AG08395 (cell line): ENCODE data around the gene BACH1.
"Not testable (repeated sequence)": the region's sequence is repeated elsewhere in the genome, so short reads cannot be mapped to it uniquely, and the experiment has no call there.

Experiments
- DNase-seq: peaks from one replicate; pipeline ENCODE4 v3.0.0; 2012; ENCODE audit warnings: mixed read lengths, low spot score

Gene BACH1

DNA sequence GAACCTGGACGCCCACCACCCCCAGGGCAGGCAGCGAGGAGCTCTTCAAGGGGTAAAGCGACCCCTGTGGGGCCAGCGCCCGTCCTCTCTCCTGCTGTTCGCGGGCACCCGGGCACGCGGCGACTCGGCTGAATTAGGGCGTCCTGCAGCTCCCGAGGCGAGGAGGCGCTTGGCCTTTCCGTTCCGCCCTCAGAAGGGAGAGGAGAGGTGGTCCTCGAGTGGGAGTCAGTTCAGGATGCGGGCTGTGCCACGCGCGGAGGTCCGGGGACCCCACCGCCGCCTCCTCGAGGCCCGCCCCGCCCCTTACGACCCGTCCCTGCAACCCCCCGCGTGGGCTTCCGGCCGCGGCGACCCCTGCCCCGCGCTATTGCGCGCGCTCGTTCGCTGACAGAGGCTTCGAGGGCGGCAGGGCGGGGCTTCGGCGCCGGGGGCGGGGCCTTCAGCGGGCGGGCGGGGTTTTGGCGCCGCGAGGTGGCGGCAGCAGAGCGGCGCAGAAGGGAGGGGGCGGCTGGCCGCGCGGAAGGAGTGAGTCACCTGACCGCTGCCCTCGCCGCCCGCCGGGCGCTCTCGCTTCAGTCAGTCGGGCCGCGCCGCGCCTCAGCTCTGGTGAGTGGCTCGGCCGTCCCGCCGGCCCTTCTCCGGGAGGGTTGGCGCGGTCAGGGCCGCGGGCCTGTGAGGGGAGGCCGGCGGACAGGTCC, at the start of gene BACH1:
Gene BACH1, plus strand, starts transcription at position 575 of the 698 bp plus-strand sequence. CDS start 22,359 bp downstream, outside the sequence.
- DNase-seq: peak; percentile 96

DNA sequence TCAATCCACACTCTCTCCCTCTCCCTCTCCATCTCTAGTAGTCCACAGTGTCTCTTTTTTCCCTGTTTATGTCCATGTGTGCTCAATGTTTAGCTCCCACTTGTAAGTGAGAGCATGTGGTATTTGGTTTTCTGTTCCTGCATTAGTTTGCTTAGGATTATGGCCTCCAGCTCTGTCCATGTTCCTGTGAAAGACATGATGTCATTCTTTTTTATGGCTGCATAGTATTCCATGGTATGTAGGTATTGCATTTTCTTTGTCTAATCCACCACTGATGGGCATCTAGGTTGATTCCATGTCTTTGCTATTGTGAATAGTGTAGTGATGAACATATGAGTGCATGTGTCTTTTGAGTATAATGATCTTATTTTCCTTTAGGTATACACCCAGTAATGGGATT, 49.4 kb upstream of the BACH1 start:
- DNase-seq: not testable (repeated sequence)

DNA sequence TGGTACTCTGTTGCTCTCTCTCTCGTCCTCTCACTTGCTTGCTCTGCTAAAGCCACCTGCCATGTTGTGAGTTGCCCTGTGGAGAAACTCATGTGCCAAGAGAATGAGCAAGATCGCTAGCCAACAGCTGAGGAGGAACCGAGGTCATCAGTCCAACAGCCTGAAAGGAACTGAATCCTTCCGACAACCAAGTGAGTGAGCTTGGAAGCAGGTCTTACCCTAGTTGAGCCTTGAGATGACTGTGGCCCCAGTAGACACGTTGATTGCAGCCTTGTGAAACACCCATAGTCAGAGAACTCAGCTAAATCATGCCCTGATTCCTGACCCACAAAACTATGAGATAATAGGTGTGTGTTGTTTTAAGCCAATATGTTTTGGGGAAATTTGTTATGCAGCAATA, 48.1 kb upstream of the BACH1 start:
- no peak for DNase-seq

DNA sequence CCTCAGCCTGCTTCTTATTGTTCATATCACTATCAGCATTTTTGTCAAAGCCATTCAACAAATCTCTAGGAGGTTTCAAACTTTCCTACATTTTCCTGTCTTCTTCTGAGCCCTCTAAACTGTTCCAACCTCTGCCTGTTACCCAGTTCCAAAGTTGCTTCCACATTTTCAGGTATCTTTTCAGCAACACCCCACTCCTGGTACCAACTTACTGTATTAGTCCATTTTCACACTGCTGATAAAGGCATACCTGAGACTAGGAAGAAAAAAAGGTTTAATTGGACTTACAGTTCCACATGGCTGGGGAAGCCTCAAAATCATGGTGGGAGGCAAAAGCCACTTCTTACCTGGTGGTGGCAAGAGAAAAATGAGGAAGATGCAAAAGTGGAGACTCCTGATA, 44.9 kb upstream of the BACH1 start:
- DNase-seq: not testable (repeated sequence)

DNA sequence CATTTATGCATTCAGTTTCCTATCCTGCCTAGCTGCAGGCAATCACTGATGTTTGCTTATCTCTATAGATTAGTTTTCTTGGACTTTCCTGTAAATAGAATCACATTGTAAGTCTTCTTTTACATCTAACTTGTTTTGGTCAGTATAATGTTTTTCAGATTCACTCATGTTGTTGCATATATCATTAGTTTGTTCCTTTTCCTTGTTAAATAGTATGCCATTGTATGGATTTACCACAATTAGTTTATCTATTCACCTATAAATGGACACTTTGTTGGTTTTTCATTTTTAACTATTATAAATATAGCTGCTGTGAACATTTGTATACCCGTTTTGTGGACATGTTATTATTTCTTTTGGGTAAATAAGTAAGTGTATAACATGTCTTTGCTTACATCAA, 44.2 kb upstream of the BACH1 start:
- no peak for DNase-seq

DNA sequence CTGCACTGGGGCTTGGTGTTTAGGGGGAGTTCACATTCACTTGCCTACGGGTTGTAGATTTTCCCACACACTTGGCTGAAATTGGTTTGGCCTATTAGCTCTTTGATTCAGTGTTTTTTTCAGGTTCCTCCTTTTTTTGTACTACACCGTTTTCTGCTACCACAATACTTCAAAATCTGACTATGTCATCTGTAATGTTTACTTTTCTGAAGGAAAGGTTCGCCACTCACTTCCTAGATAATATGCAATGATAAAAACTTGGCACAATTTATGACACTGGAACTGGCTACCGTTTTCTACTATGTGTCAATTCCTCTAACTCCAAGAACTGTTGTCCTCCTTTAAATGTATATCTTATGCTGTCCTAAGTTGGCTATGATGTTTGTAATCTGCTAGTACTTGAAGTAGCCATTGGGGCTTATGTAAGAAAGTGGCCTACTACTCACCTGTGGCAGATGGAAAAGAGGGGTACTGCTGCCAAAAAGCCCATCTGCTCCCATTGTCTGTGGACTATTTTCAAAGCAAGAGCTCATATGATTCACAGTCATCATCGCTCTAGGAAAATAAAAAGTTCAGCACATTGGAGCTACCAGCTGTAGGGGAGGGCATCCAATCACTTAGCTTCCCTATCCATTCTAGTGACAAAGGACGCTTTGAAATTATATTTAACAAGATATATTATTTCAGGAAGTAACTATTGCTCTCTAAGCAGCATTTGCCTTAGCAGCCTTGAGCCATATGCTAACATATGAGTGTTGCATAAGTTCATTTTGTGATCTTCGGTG, 42.4 kb upstream of the BACH1 start:
- DNase-seq: no peak

DNA sequence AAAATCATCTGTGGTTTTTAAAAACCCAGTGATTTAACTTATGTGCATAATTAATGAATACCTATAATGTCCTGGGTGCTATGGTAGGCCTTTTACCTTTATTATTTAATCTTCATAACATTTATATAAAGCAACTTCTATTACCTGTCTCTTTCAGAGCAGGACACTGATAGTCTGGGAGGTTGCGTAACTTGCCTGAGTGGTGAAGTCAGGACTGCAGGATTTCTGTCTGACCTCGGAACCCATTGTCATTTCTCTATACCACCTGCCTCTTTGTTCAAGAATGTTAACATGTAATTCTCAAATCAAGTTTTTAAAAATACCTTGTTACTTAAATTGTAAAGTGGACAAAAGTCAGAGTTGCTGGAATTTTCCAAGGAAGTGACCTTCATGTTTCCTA, 41.0 kb upstream of the BACH1 start:
- DNase-seq: no peak

DNA sequence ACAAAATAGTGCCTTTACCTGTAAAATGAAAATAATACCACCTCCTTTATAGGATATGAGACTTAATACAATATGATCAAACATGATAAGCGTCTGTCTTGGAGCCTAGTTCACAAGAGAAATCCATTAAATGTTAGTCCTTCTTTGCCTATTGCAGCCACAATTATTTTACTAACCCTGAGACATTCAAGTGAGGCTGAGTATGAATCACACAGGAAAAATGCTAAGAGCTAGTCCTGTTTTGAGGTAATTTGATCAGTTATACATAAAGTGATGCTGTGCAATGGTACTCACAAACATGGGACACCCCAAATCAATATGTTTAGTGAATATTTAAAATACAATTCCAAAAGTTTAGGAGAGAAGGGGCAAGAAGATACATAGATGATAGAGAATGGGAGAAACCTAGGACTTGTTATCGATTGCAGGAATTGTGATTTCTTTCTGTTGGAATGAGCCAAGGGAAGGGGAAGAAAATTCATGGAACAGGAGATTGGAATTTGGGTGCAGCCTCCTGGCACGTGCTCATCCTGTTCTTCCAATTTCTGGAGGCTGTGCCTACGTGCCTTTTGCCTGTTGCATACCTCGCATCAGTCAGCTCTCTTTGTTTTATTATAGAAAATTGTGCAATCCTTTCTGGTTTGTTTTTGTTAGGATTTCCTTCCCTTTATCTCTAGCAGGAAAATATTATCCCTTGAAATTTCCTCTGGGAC, 39.9 kb upstream of the BACH1 start:
- peak; percentile 80 for DNase-seq

DNA sequence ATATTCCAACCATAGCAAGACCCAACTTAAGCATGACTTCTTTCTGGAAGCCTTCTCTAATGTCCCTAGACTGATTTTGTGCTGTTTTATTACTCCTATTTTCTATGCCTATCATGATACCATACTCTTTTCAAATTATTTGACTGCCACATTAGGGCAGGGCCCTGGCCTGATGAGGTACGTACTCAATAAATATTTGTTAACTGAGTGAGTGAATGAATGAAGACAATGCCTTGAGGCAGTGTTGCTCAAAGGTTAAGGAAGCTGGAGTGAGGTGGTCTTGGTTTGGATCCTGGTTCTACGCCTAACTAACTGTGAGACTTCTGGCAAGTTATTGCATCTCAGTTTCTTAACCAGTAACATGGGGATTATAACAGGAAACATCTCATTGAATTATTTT, 38.3 kb upstream of the BACH1 start:
- no peak for DNase-seq

DNA sequence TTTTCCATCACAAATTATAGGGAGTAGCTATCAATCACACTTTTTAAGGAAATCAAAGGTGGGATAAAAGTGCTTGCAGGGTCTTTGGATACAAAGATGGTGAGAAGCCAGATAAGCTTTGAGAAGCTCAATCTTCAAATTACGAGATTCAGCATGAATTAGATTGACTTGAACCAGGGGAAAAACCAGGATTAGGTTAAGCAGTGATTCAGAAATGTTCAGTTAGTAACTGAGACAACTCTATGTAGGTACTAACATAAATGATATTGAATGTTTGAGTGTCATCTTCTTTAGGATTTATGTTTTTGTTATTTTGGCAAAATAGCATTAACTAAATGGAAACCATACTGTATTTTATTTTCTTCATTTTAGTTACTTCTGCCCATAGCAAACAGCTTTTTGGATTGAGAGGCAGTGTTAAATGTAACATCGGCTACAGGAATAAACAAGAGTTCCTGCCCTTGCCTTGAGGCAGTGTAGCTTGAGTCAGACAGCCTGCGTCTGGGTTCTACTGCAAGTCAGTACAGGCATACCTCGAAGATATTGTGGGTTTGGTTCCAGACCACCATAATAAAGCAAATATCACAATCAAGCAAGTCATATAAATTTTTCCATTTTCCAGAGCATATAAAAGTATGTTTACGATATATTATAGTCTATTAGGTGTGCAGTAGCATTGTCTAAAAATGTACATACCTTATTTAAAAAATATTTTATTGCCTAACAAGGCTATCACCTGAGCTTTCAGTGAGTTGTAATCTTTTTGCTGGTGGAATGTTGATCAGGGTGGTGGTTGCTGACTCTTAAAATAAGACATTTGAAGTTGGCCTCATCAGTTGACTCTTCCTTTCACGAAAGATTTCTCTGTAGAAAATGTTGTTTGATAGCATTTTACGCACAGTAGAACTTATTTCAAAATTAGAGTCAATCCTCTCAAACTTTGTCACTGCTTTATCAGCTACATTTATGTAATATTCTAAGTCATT, 36.9 kb upstream of the BACH1 start:
- no peak for DNase-seq

DNA sequence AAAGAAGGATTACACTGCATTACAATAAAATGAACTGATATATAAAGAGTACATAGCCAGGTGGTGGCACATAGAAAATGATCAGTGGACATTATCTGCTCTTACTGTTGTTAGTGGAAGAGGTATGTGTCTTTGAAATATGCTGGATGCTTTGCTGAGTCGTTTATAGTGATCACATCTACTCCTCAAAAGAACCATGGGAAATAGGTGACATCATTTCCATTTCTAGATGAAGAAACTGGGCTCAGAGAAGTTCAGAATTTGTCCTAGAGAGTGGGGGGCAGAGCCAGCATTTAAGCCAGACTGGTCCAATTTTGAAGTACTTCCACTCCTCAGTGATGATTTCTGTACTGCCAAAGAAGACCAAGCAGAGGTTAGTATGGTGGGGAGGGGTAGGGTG, 34.0 kb upstream of the BACH1 start:
- DNase-seq: no peak

DNA sequence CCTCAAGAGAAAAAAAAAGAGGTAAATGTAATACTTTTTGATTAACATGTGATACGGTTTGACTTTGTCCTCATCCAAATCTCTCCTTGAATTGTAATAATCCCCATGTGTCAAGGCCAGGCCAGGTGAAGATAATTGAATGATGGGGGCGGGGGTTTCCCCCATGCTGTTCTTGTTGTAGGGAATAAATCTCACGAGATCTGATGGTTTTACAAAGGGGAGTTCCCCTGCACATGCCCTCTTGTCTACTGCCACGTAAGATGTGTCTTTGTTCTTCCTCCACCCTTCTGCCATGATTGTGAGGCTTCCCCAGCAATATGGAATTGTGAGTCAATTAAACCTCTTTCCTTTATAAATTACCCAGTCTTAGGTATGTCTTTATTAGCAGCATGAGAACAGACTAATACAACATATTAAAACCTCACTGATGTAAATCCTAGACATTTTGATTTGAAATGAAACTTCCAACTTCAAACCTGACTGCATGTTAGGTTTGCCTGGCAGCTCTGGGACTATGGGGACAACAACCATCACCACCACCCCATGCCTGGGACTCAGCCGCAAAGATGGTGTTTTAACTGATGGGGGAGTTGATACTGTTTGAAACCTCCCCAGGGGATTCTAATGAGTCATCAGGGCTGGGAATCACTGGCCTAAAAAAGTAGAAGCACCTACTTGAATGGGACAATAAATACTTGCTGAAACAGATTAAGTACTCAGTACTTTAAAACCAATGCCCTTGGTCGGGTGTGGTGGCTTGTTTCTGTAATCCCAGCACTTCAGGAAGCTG, 32.8 kb upstream of the BACH1 start:
- no peak for DNase-seq

DNA sequence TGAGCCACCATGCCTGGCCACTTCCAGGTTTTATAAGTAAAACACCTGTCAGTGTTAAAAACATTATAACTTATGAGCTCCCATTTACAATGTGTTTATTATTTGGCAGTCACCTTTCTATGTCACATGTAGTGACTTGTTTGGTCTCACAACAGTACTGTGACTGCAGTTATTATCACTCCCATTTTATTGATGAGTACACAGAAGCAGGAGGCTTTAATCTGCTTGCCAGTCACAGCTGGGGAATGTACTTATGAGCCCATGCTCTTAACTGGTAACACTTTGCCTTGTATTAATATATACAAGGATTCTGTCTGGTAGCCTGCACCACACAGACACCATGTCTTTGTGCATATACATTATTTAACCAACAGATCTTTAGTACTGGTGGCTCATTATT, 31.1 kb upstream of the BACH1 start:
- no peak for DNase-seq

DNA sequence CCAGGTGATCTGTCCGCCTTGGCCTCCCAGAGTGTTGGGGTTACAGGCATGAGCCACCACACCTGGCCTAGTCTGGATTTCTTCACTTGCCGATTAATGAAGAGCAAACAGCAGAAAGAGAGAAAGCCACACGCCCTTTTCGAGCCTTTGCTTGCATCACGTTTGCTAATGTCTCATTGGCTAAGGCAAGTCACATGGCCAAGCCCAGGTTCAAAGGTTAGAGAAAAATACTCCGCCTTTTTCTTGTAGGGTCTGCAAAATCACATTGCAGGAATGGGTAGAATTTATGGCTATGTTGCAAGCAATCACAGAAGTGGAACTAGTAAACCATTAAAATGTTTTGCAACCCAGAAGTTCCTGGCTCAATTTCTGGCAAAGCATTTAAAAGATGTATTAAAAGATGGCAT, 26.8 kb upstream of the BACH1 start:
- DNase-seq: no peak

DNA sequence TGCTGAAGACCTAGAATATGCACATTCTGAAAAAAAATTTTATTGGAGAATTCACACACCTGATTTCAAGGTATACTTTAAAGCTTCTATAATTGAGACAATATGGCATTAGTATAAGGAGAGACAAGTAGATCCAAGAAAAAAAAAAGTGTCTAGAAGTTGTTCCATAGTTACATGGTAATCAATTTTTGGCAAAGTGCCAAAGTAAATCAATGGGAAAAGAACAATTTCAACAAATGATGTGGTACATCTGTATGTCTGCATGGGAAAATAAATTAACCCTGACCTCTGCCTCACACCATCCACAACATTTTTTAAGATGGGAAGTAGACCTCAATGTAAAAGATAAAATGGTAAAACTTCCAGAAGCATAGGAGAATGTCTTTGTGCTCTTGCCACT, 21.3 kb upstream of the BACH1 start:
- no peak for DNase-seq

DNA sequence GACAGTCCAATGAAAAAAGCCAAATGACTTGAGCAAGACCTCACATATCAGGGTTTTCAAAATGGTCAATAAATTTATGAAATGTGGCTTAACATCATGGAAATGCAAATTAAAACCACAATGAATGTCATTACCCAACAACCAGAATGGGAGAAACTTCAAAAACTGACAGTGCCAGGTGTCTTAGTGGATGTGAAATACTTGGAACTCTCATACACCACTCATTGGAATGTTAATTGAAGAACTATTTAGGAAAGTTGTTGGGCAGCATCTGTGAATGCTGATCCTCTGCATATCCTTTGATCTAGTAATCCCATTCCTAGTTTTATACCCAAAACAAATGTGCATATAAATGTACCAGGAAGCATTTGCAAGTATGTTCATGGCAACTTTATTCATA, 19.2 kb upstream of the BACH1 start:
- peak; percentile 3 for DNase-seq

DNA sequence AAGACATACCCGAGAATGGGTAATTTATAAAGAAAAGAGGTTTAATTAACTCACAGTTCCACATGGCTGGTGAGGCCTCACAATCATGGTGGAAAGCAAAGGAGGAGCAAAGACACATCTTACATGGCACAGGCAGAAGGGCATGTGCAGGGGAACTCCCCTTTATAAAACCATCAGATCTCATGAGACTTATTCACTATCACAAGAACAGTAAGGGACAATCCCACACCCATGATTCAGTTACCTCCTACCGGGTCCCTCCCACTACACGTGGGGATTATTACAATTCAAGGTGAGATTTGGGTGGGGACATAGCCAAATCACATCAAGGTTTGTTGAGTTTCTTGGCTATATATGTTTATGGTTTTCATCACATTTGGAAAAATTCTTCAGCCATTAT, 16.9 kb upstream of the BACH1 start:
- not testable (repeated sequence) for DNase-seq

DNA sequence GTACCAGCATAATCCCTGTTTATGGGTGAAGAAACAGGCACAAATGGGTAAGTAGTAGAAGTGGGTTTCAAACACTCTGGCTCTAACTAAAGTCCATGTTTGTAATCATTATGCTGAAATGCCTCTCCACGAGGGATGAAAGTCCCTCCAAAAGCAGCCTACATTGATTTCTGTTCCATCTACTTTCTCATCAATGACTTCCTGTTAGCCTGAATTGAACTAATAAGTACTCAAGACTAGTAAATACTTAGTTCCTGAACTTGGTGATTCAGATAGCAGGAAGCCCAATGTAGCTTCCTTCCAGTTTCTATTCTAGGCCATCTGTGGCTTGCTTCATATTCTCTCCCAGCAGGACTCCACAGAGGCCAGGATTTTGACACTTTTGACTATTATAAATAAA, 11.3 kb upstream of the BACH1 start:
- DNase-seq: no peak

DNA sequence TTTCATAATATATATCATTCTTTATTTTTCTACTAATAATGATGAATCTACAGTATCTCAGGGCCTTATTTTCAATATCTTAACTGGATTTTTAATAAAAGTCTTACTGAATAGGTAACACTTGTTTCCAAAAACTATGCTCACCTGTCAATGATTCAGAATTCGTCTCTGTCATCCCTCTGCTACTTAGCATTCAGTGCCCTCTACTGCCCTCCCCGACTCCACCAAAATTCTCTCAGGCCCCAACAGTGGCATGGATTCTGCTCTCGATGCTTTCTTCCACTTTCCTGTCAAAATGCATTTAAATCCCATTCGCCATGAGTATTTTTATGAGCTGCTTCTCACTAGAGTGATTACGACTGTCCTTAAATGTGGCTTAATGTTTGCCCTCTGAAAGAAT, 10.5 kb upstream of the BACH1 start:
- DNase-seq: no peak

DNA sequence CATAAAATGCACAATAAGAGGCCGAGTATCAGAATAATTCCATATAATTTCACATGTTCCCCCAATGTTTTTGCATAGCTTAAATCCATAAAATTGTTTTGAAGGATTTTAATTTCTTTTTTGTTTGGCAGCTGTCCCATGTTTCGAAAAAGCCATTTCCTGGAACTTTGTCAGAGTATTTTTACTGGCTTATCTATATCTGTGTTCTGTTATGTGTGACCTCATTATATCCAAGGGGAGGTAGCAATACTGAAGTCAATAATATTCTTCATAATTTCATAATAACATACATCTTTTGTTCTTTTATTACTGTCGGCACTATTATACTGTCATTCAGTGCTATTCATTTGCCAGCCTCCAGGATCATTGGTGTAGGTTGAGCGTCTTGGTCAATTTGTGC, 9.4 kb upstream of the BACH1 start:
- no peak for DNase-seq

DNA sequence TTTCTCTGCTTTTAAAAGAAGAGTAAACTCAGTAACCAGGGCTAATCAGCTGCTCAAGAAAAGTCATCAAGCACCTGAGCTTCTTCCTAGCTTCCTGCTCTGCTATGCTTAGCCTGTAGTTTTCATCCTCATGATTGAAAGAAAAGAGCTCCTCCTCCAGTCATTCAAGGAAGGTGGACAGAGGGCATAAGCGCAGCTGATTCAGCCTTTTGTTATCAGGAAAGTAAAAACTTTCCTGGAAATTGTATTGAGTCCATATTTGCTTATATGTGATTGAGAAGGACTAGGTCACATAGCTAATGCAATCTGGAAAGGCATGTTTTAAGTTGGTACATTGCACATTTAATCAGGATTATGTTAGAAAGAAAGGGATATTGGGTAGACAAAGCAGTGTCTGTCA, 8.5 kb upstream of the BACH1 start:
- no peak for DNase-seq
